OCI-LY1 (cell line): Measurements from ENCODE around the gene ATIC.

Source experiments
- CTCF ChIP-seq: fragments of 200-600 bp; sonication (generic), shearing (Covaris generic); IDR thresholded peaks from 2 replicates; pipeline ENCODE4 v1.5.1; 2017; ENCODE audit warnings: mild to moderate bottlenecking, antibody characterized with exemption, low read length, moderate library complexity, mixed read lengths
- EZH2 ChIP-seq: fragments of 200-600 bp; sonication (generic), shearing (Covaris generic); IDR thresholded peaks from 2 replicates; pipeline ENCODE4 v1.8.0; 2017; ENCODE audit warnings: borderline replicate concordance, mixed run types, mild to moderate bottlenecking, antibody characterized with exemption, low read length, moderate library complexity, mixed read lengths

GRCh38 chr2:215390550-215390913 lies 78.7 kb downstream of the ATIC start:
- no peak for TF ChIP-seq CTCF
- no peak for TF ChIP-seq EZH2
